ENCODE measurements around the gene UBE2G1. TPM values are rescaled to one million over a fixed set of nuclear protein-coding genes. Genes with fewer than 3 reads are reported as not detected.
A peak's percentile ranks its signal among the peaks of the same experiment; 100 is the strongest.

The UBE2G1 gene
- total RNA-seq, 1 experiment from 2014 or later, result 80.6 TPM

- ChIA-PET CTCF (no interaction called here), RAD21 (ENCODE audit: low non-redundant PET in 1 of 2, low total read pairs in 2 of 2, uncharacterized antibody in 2 of 2, unreplicated experiment in 2 of 2) (no interaction called here), POLR2A (no interaction called here)
- Histone ChIP-seq H3K36me3 (ENCODE audit: control insufficient read depth in 1 of 2, insufficient read depth in 2 of 2, low read length in 2 of 2) (peaks cover 0 to 10% of the 10 kb centered on the region in 2 experiments; a peak in 1 of 4 replicates), H3K27me3 (ENCODE audit: insufficient read depth, low read length) (no peaks in the 10 kb centered on the region), H3K4me1 (ENCODE audit: control insufficient read depth in 1 of 2, insufficient read depth in 2 of 2, low read length in 2 of 2) (peaks cover 23 to 49% of the 10 kb centered on the region in 2 experiments), H4K20me1 (ENCODE audit: insufficient read depth) (peaks cover 32% of the 10 kb centered on the region; the same call in 1 of the 2 replicates), H2AFZ (ENCODE audit: low read depth, low read length, poor library complexity, severe bottlenecking) (no peak overlapping the region), H3K9ac (ENCODE audit: low read length) (no peak overlapping the region), H3K27ac (ENCODE audit: low read depth, low read length) (no peak overlapping the region), H3K4me2 (ENCODE audit: low read length) (no peak overlapping the region), H3K79me2 (ENCODE audit: insufficient read depth, low read length) (peaks cover 99% of the 10 kb centered on the region), H3K9me2 (ENCODE audit: insufficient read depth) (no peaks in the 10 kb centered on the region), H3K9me3 (ENCODE audit: control insufficient read depth in 1 of 2, insufficient read depth in 1 of 2, low read depth in 1 of 2, low read length in 2 of 2) (no peaks in the 10 kb centered on the region), H3K4me3 (replicated peaks in 1 of 2; ENCODE audit: low read depth in 1 of 2, low read length in 2 of 2) (no peak overlapping the region)
- intact Hi-C loops (cut with micrococcal nuclease), result no loop called here
- DNase-seq (ENCODE audit: low read depth, low spot score), result no peak
- no TSS peak for BruUV-seq (replicated peaks)
- TF ChIP-seq CEBPB (IDR thresholded peaks at IDR 0.05; ENCODE audit: low read depth) (no peak), MAX (IDR thresholded peaks at IDR 0.05) (no peak), YY1 (IDR thresholded peaks at IDR 0.05; ENCODE audit: extremely low read depth, insufficient replicate concordance, low read depth, low read length) (no peak), TCF7L2 (IDR thresholded peaks at IDR 0.05; ENCODE audit: borderline replicate concordance, extremely low read depth, insufficient read depth, insufficient read length) (no peak), SRF (IDR thresholded peaks at IDR 0.05; ENCODE audit: low read depth) (no peak), ZNF274 (IDR thresholded peaks at IDR 0.05; ENCODE audit: low read depth, low read length) (no peak)
- ATAC-seq, result 0 out of 2 replicates have a peak, but pooled peaks have one; percentile 39
Measured at GRCh38 chr17:4357030-4357628, 9.3 kb downstream of the UBE2G1 start.

- ChIA-PET CTCF (no interaction called here), POLR2A (no interaction called here), RAD21 (ENCODE audit: low non-redundant PET in 1 of 2, low total read pairs in 2 of 2, uncharacterized antibody in 2 of 2, unreplicated experiment in 2 of 2) (no interaction called here)
- Histone ChIP-seq H3K4me2 (ENCODE audit: low read length) (peak overlapping the region; percentile 47), H3K4me3 (replicated peaks in 1 of 2; ENCODE audit: low read depth in 1 of 2, low read length in 2 of 2) (no peak overlapping the region), H3K27ac (ENCODE audit: low read depth, low read length) (0 out of 2 replicates have a peak overlapping the region, but pooled peaks have one; percentile 18), H3K79me2 (ENCODE audit: insufficient read depth, low read length) (peaks cover 99% of the 10 kb centered on the region), H3K4me1 (ENCODE audit: control insufficient read depth in 1 of 2, insufficient read depth in 2 of 2, low read length in 2 of 2) (peaks cover 23 to 49% of the 10 kb centered on the region in 2 experiments), H3K27me3 (ENCODE audit: insufficient read depth, low read length) (no peaks in the 10 kb centered on the region), H3K36me3 (ENCODE audit: control insufficient read depth in 1 of 2, insufficient read depth in 2 of 2, low read length in 2 of 2) (peaks cover 0 to 5% of the 10 kb centered on the region in 2 experiments; a peak in 1 of 4 replicates), H3K9me3 (ENCODE audit: control insufficient read depth in 1 of 2, insufficient read depth in 1 of 2, low read depth in 1 of 2, low read length in 2 of 2) (no peaks in the 10 kb centered on the region), H2AFZ (ENCODE audit: low read depth, low read length, poor library complexity, severe bottlenecking) (no peak overlapping the region), H3K9me2 (ENCODE audit: insufficient read depth) (no peaks in the 10 kb centered on the region), H4K20me1 (ENCODE audit: insufficient read depth) (peaks cover 29% of the 10 kb centered on the region), H3K9ac (ENCODE audit: low read length) (no peak overlapping the region)
- TF ChIP-seq POLR2A (IDR thresholded peaks at IDR 0.05; ENCODE audit: borderline replicate concordance, extremely low read depth, insufficient read depth, insufficient read length) (no peak), CBX3 (IDR thresholded peaks at IDR 0.05; ENCODE audit: low read depth) (no peak), FOSL1 (IDR thresholded peaks at IDR 0.05; ENCODE audit: low read depth) (peak; percentile 83), JUND (IDR thresholded peaks at IDR 0.05) (peak; percentile 54), ZBTB33 (IDR thresholded peaks at IDR 0.05; ENCODE audit: extremely low read depth, insufficient replicate concordance, low read length) (no peak), ELF1 (IDR thresholded peaks at IDR 0.05; ENCODE audit: borderline replicate concordance, low read depth) (no peak), EZH2 (IDR thresholded peaks at IDR 0.05) (no peak), CTCF (IDR thresholded peaks at IDR 0.05 in 2 of 3, conservative IDR thresholded peaks at IDR 0.05 in 1 of 3; ENCODE audit: borderline replicate concordance in 1 of 3, insufficient read depth in 1 of 3, low read depth in 2 of 3, low read length in 2 of 3) (no peak)
- intact Hi-C loops (cut with micrococcal nuclease), result no loop called here
- no TSS peak for BruUV-seq (replicated peaks)
- peak; percentile 22 for DNase-seq (ENCODE audit: low read depth, low spot score)
- peak; percentile 82 for ATAC-seq
Measured at GRCh38 chr17:4354862-4355514, 11.5 kb downstream of the UBE2G1 start.

Data from HCT116 (cell line).